HEK293 (cell line): ENCODE results near the gene LIG3.

Experiments
- AEBP2 ChIP-seq: fragments of 450-650 bp; formaldehyde crosslinking; IDR thresholded peaks from 2 replicates; pipeline ENCODE4 v1.5.1; 2016; ENCODE audit warnings: missing biosample characterization, missing genetic modification characterization, borderline replicate concordance
- ATF2 ChIP-seq: fragments of 450-650 bp; formaldehyde crosslinking; IDR thresholded peaks from 2 replicates; pipeline ENCODE4 v1.5.1; 2016; ENCODE audit warnings: missing biosample characterization, missing genetic modification characterization, low read depth
- EGR2 ChIP-seq: fragments of 450-650 bp; formaldehyde crosslinking; IDR thresholded peaks from 2 replicates; pipeline ENCODE4 v1.5.1; 2016; ENCODE audit warnings: low read depth, missing biosample characterization, missing genetic modification characterization
- HOXA7 ChIP-seq: sonication (generic); formaldehyde crosslinking; IDR thresholded peaks from 2 replicates; pipeline ENCODE4 v1.8.1; 2022; ENCODE audit warnings: missing genetic modification reagents, borderline replicate concordance
- HOXC10 ChIP-seq: sonication (generic); formaldehyde crosslinking; IDR thresholded peaks from 2 replicates; pipeline ENCODE4 v1.8.1; 2023; ENCODE audit warnings: mild to moderate bottlenecking, missing genetic modification reagents
- KLF10 ChIP-seq: fragments of 450-650 bp; IDR thresholded peaks from 2 replicates; pipeline ENCODE4 v1.5.1; 2018; ENCODE audit warnings: missing biosample characterization, mild to moderate bottlenecking, missing genetic modification characterization
- KLF9 ChIP-seq: fragments of 450-650 bp; formaldehyde crosslinking; IDR thresholded peaks from 2 replicates; pipeline ENCODE4 v1.5.1; 2016; ENCODE audit warnings: missing biosample characterization, missing genetic modification characterization, low read depth
- PBX3 ChIP-seq: sonication (generic); formaldehyde crosslinking; IDR thresholded peaks from 2 replicates; pipeline ENCODE4 v1.8.1; 2022; ENCODE audit warnings: mild to moderate bottlenecking, moderate library complexity, missing genetic modification reagents
- SCRT2 ChIP-seq: fragments of 450-650 bp; formaldehyde crosslinking; IDR thresholded peaks from 2 replicates; pipeline ENCODE4 v1.5.1; 2016; ENCODE audit warnings: missing biosample characterization, missing genetic modification characterization
- SP7 ChIP-seq: fragments of 450-650 bp; formaldehyde crosslinking; IDR thresholded peaks from 2 replicates; pipeline ENCODE4 v1.5.1; 2016; ENCODE audit warnings: missing biosample characterization, missing genetic modification characterization
- TRIM28 ChIP-seq: IDR thresholded peaks from 2 replicates; pipeline ENCODE4 v1.6.1; 2011; ENCODE audit warnings: low read length, control low read depth, borderline replicate concordance
- ZBTB11 ChIP-seq: fragments of 450-650 bp; formaldehyde crosslinking; conservative IDR thresholded peaks from 2 replicates; pipeline ENCODE4 v1.5.1; 2016; ENCODE audit warnings: low read depth, missing biosample characterization, missing genetic modification characterization
- ZBTB20 ChIP-seq: fragments of 450-650 bp; formaldehyde crosslinking; IDR thresholded peaks from 2 replicates; pipeline ENCODE4 v1.5.1; 2016; ENCODE audit warnings: missing biosample characterization, missing genetic modification characterization
- ZBTB21 ChIP-seq: fragments of 450-650 bp; formaldehyde crosslinking; IDR thresholded peaks from 2 replicates; pipeline ENCODE4 v1.5.1; 2017; ENCODE audit warnings: missing biosample characterization, missing genetic modification characterization
- ZBTB6 ChIP-seq: fragments of 450-650 bp; formaldehyde crosslinking; IDR thresholded peaks from 2 replicates; pipeline ENCODE4 v1.5.1; 2017; ENCODE audit warnings: missing biosample characterization, missing genetic modification characterization
- ZEB2 ChIP-seq: fragments of 450-650 bp; formaldehyde crosslinking; IDR thresholded peaks from 2 replicates; pipeline ENCODE4 v1.5.1; 2016; ENCODE audit warnings: missing biosample characterization, missing genetic modification characterization
- ZNF112 ChIP-seq: fragments of 450-650 bp; formaldehyde crosslinking; IDR thresholded peaks from 2 replicates; pipeline ENCODE4 v1.5.0; 2017; ENCODE audit warnings: missing biosample characterization, missing genetic modification characterization
- ZNF18 ChIP-seq: fragments of 450-650 bp; formaldehyde crosslinking; IDR thresholded peaks from 2 replicates; pipeline ENCODE4 v1.5.1; 2016; ENCODE audit warnings: missing biosample characterization, missing genetic modification characterization
- ZNF274 ChIP-seq, 2 experiments: fragments of 200-500 bp in 1 of 2; fragments of 450-650 bp in 1 of 2; sonication (Bioruptor generic) in 1 of 2; formaldehyde crosslinking in 1 of 2; IDR thresholded peaks; 2 replicates each; pipeline versions ENCODE4 v1.5.1 to v1.6.1; 2014 to 2016; ENCODE audit warnings: borderline replicate concordance in 1 of 2, inconsistent platforms in 1 of 2, low read length in 1 of 2, missing biosample characterization in 1 of 2, missing genetic modification characterization in 1 of 2
- ZNF302 ChIP-seq: fragments of 450-650 bp; formaldehyde crosslinking; IDR thresholded peaks from 2 replicates; pipeline ENCODE4 v1.5.1; 2016; ENCODE audit warnings: missing biosample characterization, missing genetic modification characterization, low read depth
- ZNF311 ChIP-seq: fragments of 450-650 bp; formaldehyde crosslinking; IDR thresholded peaks from 2 replicates; pipeline ENCODE4 v1.5.1; 2017; ENCODE audit warnings: missing biosample characterization, missing genetic modification characterization, borderline replicate concordance
- ZNF398 ChIP-seq: fragments of 450-650 bp; formaldehyde crosslinking; IDR thresholded peaks from 2 replicates; pipeline ENCODE4 v1.5.1; 2017; ENCODE audit warnings: missing biosample characterization, missing genetic modification characterization
- ZNF561 ChIP-seq: fragments of 450-650 bp; IDR thresholded peaks from 2 replicates; pipeline ENCODE4 v1.5.1; 2018; ENCODE audit warnings: missing biosample characterization, missing genetic modification characterization, borderline replicate concordance
- ZNF677 ChIP-seq: fragments of 450-650 bp; IDR thresholded peaks from 2 replicates; pipeline ENCODE4 v1.5.0; 2018; ENCODE audit warnings: missing biosample characterization, mild to moderate bottlenecking, missing genetic modification characterization, moderate library complexity
- ZNF776 ChIP-seq: fragments of 450-650 bp; formaldehyde crosslinking; IDR thresholded peaks from 2 replicates; pipeline ENCODE4 v1.5.0; 2017; ENCODE audit warnings: missing biosample characterization, missing genetic modification characterization, borderline replicate concordance
- ZNF843 ChIP-seq: fragments of 450-650 bp; formaldehyde crosslinking; IDR thresholded peaks from 2 replicates; pipeline ENCODE4 v1.5.1; 2016; ENCODE audit warnings: missing biosample characterization, missing genetic modification characterization

Gene LIG3

GRCh38 chr17:34961093-34961911 is 19.0 kb upstream of the LIG3 start, which contains the start of the genes CCT6B and ZNF830 (continued):
- TF ChIP-seq ZNF302 (tag by site-specific recombination) (no peak), AEBP2 (no peak), ZNF398 (no peak), ZNF843 (tag by site-specific recombination) (peak; percentile 18; the same call in 1 of the 2 replicates), ZNF776 (tag by site-specific recombination) (no peak), ZBTB21 (peak; percentile 82), HOXC10 (CRISPR knock-in tag) (no peak), ZEB2 (tag by site-specific recombination) (0 out of 2 replicates have a peak, but pooled peaks have one; percentile 53), ATF2 (tag by site-specific recombination) (peak; percentile 84), SCRT2 (no peak), ZBTB20 (peak; percentile 76; the same call in 1 of the 2 replicates), ZBTB6 (tag by site-specific recombination) (no peak), ZNF112 (tag by site-specific recombination) (no peak), EGR2 (tag by site-specific recombination) (peak; percentile 58), KLF10 (no peak), ZNF677 (tag by site-specific recombination) (no peak), SP7 (peak; percentile 75; the same call in 1 of the 2 replicates), ZNF274 (IDR thresholded peaks at IDR 0.05; ENCODE audit: low read length) (no peak), ZNF274 (tag by site-specific recombination; IDR thresholded peaks at IDR 0.05; ENCODE audit: borderline replicate concordance) (no peak), ZNF18 (tag by site-specific recombination) (peak; percentile 10; the same call in 1 of the 2 replicates), HOXA7 (no peak), KLF9 (peak; percentile 15; the same call in 1 of the 2 replicates), ZBTB11 (peak; percentile 85), TRIM28 (no peak), ZNF311 (tag by site-specific recombination) (no peak), PBX3 (CRISPR knock-in tag) (0 out of 2 replicates have a peak, but pooled peaks have one; percentile 50), ZNF561 (tag by site-specific recombination) (peak; percentile 32; the same call in 1 of the 2 replicates)
